WERI-Rb-1 (cell line): ENCODE results near the gene MAP3K19.

Experiments
- DNase-seq: peaks from one replicate; pipeline ENCODE4 v3.0.0-alpha.2; 2020
- H3K27ac ChIP-seq: fragments of 250-450 bp; sonication (Bioruptor Pico); 2 replicates; pipeline ENCODE4 v1.5.1; 2020; ENCODE audit warnings: mild to moderate bottlenecking, moderate library complexity
- H3K27me3 ChIP-seq: fragments of 250-450 bp; sonication (Bioruptor Pico); 2 replicates; pipeline ENCODE4 v1.5.1; 2021; ENCODE audit warnings: mild to moderate bottlenecking, low read depth, moderate library complexity; ENCODE audit not compliant: insufficient read depth, severe bottlenecking
- H3K36me3 ChIP-seq: fragments of 250-450 bp; sonication (Bioruptor Pico); 2 replicates; pipeline ENCODE4 v1.5.1; 2020; ENCODE audit warnings: mild to moderate bottlenecking, moderate library complexity
- H3K4me3 ChIP-seq: 2 replicates; pipeline ENCODE4 v1.5.1; 2011; ENCODE audit warnings: low read depth, mild to moderate bottlenecking, control low read depth, low read length
- H3K9me3 ChIP-seq: fragments of 250-450 bp; sonication (Bioruptor Pico); 2 replicates; pipeline ENCODE4 v1.5.1; 2021; ENCODE audit warnings: mild to moderate bottlenecking, moderate library complexity; ENCODE audit not compliant: severe bottlenecking
- TF ChIP-seq, protein P1 (sequence below): IDR thresholded peaks from 2 replicates; pipeline ENCODE4 v1.5.1; 2011; ENCODE audit warnings: low read depth, mild to moderate bottlenecking, control low read depth, inconsistent platforms, low read length

Gene MAP3K19

DNA sequence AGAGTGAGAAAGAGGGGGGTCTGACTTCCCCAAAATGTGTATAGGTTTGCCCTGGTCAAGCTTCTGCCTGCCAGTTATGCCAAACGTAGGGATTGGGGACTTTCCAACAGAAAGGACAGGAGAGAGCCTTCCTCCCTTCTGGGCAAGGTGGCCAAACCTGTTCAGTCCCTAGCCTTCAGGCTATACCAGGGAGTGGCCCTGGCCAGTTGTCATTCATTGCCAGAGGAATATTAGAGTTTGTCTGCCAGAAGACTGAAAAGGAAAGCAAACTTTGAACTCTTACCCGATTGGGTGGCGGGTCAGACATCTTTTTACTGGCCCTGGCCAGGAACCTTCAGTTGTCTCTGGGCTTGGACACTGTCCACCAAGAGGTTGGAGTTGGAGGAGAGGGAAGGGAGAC is 27.0 kb upstream of the MAP3K19 start:
- Histone ChIP-seq H3K27me3 (no peaks in the 10 kb centered on the region), H3K9me3 (peaks cover 17% of the 10 kb centered on the region), H3K36me3 (peaks cover 13% of the 10 kb centered on the region), H3K4me3 (no peak overlapping the region), H3K27ac (no peak overlapping the region)
- no peak for DNase-seq
- TF ChIP-seq, protein P1, sequence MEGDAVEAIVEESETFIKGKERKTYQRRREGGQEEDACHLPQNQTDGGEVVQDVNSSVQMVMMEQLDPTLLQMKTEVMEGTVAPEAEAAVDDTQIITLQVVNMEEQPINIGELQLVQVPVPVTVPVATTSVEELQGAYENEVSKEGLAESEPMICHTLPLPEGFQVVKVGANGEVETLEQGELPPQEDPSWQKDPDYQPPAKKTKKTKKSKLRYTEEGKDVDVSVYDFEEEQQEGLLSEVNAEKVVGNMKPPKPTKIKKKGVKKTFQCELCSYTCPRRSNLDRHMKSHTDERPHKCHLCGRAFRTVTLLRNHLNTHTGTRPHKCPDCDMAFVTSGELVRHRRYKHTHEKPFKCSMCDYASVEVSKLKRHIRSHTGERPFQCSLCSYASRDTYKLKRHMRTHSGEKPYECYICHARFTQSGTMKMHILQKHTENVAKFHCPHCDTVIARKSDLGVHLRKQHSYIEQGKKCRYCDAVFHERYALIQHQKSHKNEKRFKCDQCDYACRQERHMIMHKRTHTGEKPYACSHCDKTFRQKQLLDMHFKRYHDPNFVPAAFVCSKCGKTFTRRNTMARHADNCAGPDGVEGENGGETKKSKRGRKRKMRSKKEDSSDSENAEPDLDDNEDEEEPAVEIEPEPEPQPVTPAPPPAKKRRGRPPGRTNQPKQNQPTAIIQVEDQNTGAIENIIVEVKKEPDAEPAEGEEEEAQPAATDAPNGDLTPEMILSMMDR = no peak

DNA sequence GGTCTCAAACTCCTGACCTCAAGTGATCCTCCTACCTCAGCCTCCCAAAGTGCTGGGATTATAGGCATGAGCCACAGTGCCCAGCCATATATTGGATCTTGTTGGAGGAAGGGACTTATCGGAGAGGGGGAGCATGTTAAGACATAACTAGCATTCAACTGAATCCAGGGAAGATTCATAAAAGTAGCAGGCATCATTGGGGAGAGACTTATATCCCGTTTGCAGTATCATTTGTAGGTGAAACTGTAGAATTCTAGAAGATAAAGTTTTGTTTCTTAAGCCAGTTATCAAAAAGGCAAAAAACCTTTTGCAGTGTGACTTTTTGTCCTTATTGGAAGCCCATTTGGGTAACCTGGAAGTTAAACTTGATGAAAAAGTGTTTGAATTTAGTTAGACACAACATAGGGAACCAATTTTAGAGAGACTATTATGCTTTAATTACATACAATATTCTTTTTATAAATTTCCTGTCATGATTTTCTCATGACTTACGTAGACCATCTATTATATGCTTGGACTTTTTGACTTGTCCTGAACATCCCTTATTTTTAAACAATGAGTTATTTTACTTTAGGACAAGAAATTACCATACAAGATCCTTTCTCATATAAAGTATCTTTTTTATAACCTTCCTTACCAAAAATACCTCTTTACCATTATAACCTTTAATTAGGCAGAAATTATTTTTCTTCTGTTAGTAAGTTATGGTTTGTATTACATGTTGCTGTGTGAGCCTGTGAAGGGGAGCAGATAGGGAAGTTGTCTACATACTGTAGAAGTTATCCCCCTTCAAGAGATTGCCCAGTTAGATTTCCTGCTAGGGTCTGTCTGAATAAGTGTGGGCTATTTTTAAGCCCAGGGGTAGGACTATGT is 25.1 kb upstream of the MAP3K19 start:
- TF ChIP-seq, protein P1 = no peak
- Histone ChIP-seq H3K4me3 (no peak overlapping the region), H3K9me3 (peaks cover 14% of the 10 kb centered on the region), H3K27ac (no peak overlapping the region), H3K36me3 (peaks cover 12% of the 10 kb centered on the region), H3K27me3 (no peaks in the 10 kb centered on the region)
- no peak for DNase-seq

DNA sequence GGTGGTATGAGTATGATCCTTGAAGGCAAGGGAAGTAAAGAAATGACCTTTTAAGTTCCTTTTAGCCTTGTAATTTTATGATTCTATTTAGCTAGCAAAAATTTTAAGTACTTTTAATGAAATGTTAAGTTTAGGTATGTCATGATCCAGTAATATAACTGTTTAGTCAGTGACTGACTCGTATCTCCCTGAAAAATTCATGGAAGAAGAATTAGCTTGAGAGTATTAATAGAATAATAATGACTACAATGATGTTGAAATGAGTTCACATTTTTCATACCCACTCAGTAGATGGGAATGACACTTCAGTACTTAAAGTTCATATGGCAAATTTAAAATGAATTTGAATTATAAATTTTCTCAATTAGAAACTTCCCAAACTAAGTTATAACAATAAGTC is 19.5 kb upstream of the MAP3K19 start:
- DNase-seq = no peak
- H3K36me3 ChIP-seq = peaks cover 32% of the 10 kb centered on the region
- no peak overlapping the region for H3K27ac ChIP-seq
- no peak overlapping the region for H3K4me3 ChIP-seq
- H3K27me3 ChIP-seq = no peaks in the 10 kb centered on the region
- peaks cover 7% of the 10 kb centered on the region for H3K9me3 ChIP-seq
- TF ChIP-seq, protein P1 = no peak

DNA sequence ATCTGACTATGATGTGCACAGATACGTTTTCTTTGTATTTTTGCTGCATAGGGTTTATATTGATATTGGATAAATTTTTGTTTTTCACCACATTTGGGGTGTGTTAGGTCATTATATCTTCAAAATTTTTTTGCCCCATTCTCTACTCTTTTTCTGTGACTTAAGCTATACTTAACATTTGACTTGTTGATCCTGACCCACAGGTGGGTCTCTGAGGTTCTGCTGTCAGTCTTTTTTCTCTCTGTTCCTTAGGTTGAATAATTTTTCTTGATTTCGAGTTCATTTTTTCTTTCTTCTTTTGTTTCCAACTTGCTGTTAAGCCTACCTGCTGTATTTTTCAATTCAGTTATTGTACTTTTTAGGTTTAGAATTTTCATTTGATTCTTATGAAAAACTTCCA is 16.9 kb upstream of the MAP3K19 start:
- TF ChIP-seq, protein P1 = no peak
- peaks cover 40% of the 10 kb centered on the region for H3K36me3 ChIP-seq
- no peak for DNase-seq

DNA sequence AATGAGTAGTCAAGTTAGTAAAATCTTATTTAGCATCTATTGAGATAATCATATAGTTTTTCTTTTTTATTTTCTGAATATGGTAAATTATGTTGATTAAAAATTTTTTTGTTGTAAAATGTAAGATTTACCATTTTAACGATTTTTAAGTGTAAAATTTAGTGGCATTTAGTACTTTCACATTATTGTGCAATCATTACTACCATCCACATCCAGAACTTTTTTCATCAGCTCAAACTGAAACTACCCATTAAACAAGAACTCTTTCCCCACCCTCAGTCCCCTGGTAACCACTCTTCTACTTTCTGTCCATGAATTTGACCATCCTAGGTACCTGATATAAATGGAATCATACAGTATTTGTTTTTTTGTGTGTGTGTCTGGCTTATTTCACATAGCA is 16.0 kb upstream of the MAP3K19 start:
- no peaks in the 10 kb centered on the region for H3K9me3 ChIP-seq
- H3K4me3 ChIP-seq = no peak overlapping the region
- no peak overlapping the region for H3K27ac ChIP-seq
- DNase-seq = no peak
- TF ChIP-seq, protein P1 = no peak
- H3K27me3 ChIP-seq = no peaks in the 10 kb centered on the region
- peaks cover 50% of the 10 kb centered on the region for H3K36me3 ChIP-seq

More for the DNA sequence above, 16.9 kb upstream of the MAP3K19 start:
- Histone ChIP-seq H3K9me3 (no peaks in the 10 kb centered on the region), H3K4me3 (no peak overlapping the region), H3K27me3 (no peaks in the 10 kb centered on the region), H3K27ac (no peak overlapping the region)

DNA sequence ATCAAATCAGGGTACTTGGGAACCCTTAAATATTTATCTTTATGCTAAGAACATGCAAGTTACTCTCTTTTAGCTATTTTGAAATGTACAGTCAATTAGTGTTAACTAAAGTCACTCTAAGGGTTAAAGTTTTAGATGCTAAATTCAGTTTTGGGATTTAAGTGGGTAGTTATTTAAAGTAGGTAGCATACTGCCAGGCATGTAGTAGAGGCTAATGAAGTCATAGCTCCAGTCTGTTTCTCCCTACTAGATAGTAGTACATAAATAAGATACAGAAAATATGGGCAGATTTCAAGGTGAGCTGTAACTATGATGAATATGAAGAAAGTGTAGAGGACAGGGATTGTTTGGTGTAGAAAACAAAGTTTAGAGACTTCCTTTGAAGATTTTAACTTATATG is 12.3 kb upstream of the MAP3K19 start:
- no peak for DNase-seq
- TF ChIP-seq, protein P1 = no peak
- no peaks in the 10 kb centered on the region for H3K27me3 ChIP-seq
- no peak overlapping the region for H3K27ac ChIP-seq
- H3K4me3 ChIP-seq = no peak overlapping the region
- no peaks in the 10 kb centered on the region for H3K9me3 ChIP-seq
- H3K36me3 ChIP-seq = peaks cover 68% of the 10 kb centered on the region
